Muscle layer of colon (tissue), 2 donors: ENCODE measurements around the gene VWA2.

Source experiments
- H3K27ac ChIP-seq: one replicate; pipeline ENCODE4 v1.7.0; 2013; ENCODE audit warnings: low read depth, mild to moderate bottlenecking, low read length, moderate library complexity
- H3K27me3 ChIP-seq, 2 donors: one replicate each; pipeline ENCODE4 v1.7.0; 2013; ENCODE audit warnings: low read length in 2 of 2, mild to moderate bottlenecking in 2 of 2; ENCODE audit not compliant: insufficient read depth in 2 of 2, control insufficient read depth in 1 of 2
- H3K36me3 ChIP-seq: one replicate; pipeline ENCODE4 v1.7.0; 2013; ENCODE audit warnings: mild to moderate bottlenecking, low read length; ENCODE audit not compliant: insufficient read depth
- H3K4me1 ChIP-seq: one replicate; pipeline ENCODE4 v1.7.0; 2013; ENCODE audit warnings: mild to moderate bottlenecking, low read length; ENCODE audit not compliant: insufficient read depth
- H3K4me3 ChIP-seq, 2 donors: one replicate each; pipeline ENCODE4 v1.7.0; 2013; ENCODE audit warnings: low read length in 2 of 2, low read depth in 1 of 2, mild to moderate bottlenecking in 1 of 2, moderate library complexity in 1 of 2
- H3K9ac ChIP-seq: one replicate; pipeline ENCODE4 v1.7.0; 2013; ENCODE audit warnings: low read length
- H3K9me3 ChIP-seq: one replicate; pipeline ENCODE4 v1.7.0; 2013; ENCODE audit warnings: mild to moderate bottlenecking, low read length
- donor health status: abdominal sarcoma.
- donor health status: Adenocarcinoma of cecum.

VWA2 gene

DNA sequence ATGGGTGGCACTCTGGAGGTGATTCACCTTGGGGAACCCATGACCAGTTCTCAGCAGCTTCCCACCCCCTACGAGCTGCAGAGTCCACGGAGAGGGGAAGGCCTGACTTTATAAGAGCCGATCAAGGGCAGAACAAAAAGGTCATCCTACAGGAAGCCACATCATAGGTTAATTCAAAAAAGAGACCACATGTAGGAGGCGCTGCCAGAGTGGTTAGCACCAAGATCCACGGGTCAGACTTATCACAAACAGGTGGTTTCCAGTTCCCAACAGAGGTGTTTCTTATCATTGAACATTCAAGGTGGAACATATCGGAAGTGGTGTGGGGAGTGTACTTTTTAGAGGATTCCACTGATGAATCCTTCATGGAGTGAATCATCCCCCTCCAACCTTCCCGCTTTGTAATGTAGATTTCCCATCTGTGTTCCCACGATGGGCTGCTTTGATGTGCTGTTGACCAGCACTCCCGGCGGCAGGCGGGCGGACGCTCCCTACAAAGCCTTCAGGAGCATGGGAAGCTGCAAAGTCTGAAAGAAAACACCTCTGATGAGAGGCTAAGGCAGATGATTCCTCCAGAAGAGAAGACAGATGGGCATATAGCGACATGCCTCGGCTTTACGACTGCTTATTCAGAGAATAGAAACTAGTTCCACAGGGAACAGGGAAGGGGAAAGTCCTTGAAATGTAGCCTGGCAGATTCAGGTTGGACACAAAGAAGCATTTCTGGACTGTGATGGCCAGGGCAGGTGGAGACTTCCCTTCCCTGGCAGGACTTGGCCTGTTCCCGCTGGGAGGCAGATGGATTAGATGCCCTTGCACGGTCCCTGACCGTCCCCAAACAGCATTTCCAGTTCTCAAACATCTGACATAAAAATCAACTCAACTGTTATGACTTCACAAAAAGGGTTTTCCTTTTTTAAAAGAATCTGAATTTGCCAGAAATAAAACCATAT, 98.7 kb downstream of the VWA2 start:
- Histone ChIP-seq H3K27me3 (no peaks in the 10 kb centered on the region), H3K4me3 (no peak overlapping the region), H3K27ac (no peak overlapping the region)

DNA sequence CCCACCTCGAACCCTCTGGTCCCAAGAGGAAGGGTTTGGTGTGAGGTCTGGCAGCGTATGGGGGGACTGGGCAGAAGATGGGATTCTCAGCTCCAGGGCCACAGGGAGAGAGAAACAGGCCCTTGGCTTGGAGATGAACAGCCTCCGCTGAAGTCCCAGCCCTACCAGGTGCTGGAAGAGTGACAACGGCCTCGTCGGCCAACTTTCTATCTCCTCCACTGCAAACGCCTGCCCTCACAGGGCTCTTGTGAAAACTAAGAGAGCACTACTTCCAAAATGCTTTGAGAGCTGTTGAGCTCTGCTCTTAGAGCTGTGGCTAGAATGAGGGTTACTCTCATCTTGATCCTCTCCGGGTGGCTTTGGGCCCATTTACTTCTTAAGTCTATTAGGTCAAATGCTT, 101.8 kb downstream of the VWA2 start:
- Histone ChIP-seq H3K4me3 (no peak overlapping the region), H3K9me3 (no peaks in the 10 kb centered on the region), H3K36me3 (no peaks in the 10 kb centered on the region), H3K4me1 (peaks cover 8% of the 10 kb centered on the region), H3K27me3 (no peaks in the 10 kb centered on the region), H3K9ac (no peak overlapping the region), H3K27ac (no peak overlapping the region)

More for the DNA sequence above, 98.7 kb downstream of the VWA2 start:
- Histone ChIP-seq H3K9me3 (no peaks in the 10 kb centered on the region), H3K4me1 (no peaks in the 10 kb centered on the region), H3K36me3 (no peaks in the 10 kb centered on the region), H3K9ac (no peak overlapping the region)
